Measurements from ENCODE around the gene TICAM1. TPM values are rescaled to one million over a fixed set of nuclear protein-coding genes. Genes with fewer than 3 reads are reported as not detected.
"Not testable (repeated sequence)": the region's sequence is repeated elsewhere in the genome, so short reads cannot be mapped to it uniquely, and the experiment has no call there.

TICAM1 gene
- total RNA-seq, 1 experiment from 2014 or later: 7.0 TPM

DNA sequence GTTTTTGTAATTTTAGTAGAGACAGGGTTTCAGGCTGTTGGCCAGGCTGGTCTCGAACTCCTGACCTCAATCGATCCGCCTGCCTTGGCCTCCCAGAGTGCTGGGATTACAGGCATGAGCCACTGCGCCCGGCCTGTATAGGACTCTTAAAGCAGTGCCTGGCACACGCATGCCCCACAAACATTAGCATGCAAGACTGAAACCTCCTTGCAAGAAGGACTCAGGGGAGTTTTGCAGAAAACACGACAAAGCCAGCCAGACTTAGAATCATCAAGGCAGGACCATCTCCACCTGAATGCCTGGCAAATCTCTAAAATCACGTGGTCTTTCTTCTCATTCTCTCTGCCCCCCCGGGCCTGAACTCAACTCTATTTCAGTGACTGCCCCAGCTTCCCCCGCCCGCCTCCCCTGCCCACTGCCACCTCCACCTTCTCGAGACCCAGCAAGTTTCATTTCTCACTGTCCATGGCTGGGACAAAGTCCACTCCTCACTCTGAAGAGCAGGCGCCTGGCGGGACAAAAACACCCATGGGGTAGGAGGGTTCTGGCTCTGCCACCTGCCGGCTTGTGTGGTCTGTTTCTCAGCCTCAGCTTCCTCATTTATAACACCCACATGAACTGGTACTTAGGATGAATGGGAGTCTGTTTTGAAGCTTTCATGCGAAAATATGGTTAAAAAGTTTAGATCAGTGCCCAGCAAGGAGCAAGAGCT lies 2.4 kb downstream of the TICAM1 start:
- Histone ChIP-seq H3K4me3 (ENCODE audit: low read depth, low read length, poor library complexity, severe bottlenecking) (no peak overlapping the region), H3K9me3 (ENCODE audit: low read depth, low read length, poor library complexity, severe bottlenecking) (no peaks in the 10 kb centered on the region), H3K27ac (ENCODE audit: low read depth, low read length, poor library complexity, severe bottlenecking) (no peak overlapping the region), H3K27me3 (replicated peaks; ENCODE audit: insufficient read depth, low read depth, low read length, poor library complexity) (no peaks in the 10 kb centered on the region), H3K4me1 (ENCODE audit: insufficient read depth, low read length, poor library complexity, severe bottlenecking) (no peaks in the 10 kb centered on the region), H3K36me3 (ENCODE audit: insufficient read depth, low read length, poor library complexity, severe bottlenecking) (no peaks in the 10 kb centered on the region)
- POLR2A ChIA-PET (ENCODE audit: low non-redundant PET): no interaction called here
- BruUV-seq (replicated peaks): no TSS peak
- no peak for DNase-seq (ENCODE audit: low spot score)
- no peak for TF ChIP-seq EZH2 (IDR thresholded peaks at IDR 0.05; ENCODE audit: borderline replicate concordance, low read depth, low read length, poor library complexity, severe bottlenecking)
- TF ChIP-seq, protein P1, sequence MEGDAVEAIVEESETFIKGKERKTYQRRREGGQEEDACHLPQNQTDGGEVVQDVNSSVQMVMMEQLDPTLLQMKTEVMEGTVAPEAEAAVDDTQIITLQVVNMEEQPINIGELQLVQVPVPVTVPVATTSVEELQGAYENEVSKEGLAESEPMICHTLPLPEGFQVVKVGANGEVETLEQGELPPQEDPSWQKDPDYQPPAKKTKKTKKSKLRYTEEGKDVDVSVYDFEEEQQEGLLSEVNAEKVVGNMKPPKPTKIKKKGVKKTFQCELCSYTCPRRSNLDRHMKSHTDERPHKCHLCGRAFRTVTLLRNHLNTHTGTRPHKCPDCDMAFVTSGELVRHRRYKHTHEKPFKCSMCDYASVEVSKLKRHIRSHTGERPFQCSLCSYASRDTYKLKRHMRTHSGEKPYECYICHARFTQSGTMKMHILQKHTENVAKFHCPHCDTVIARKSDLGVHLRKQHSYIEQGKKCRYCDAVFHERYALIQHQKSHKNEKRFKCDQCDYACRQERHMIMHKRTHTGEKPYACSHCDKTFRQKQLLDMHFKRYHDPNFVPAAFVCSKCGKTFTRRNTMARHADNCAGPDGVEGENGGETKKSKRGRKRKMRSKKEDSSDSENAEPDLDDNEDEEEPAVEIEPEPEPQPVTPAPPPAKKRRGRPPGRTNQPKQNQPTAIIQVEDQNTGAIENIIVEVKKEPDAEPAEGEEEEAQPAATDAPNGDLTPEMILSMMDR (conservative IDR thresholded peaks at IDR 0.05; ENCODE audit: low read depth, low read length): no peak
- CTCF ChIA-PET: no interaction called here
- intact Hi-C loops (cut with micrococcal nuclease; ENCODE audit: unreplicated experiment): no loop called here

DNA sequence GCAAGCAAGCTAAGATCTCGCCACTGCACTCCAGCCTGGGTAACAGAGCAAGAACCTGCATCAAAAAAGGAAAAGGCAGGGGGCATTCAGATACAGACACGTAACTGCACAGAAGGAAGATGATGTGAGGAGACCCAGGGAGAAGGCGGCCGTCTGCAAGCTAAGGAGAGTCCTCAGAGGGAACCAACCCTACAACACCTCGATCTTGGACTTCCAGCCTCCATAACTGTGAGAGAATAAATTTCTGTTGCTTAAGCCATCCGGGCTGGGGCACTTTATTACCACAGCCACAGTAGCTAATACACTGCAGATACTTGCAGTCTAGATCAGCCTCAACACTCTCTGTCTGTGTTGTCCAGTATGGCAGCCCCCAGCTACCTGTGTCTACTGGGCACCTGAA lies 7.9 kb downstream of the TICAM1 start:
- no peak for DNase-seq (ENCODE audit: low spot score)
- H3K27ac ChIP-seq (ENCODE audit: low read depth, low read length, poor library complexity, severe bottlenecking): no peak overlapping the region
- H3K4me1 ChIP-seq (ENCODE audit: insufficient read depth, low read length, poor library complexity, severe bottlenecking): no peaks in the 10 kb centered on the region
- H3K27me3 ChIP-seq (replicated peaks; ENCODE audit: insufficient read depth, low read depth, low read length, poor library complexity): no peaks in the 10 kb centered on the region
- no peaks in the 10 kb centered on the region for H3K36me3 ChIP-seq (ENCODE audit: insufficient read depth, low read length, poor library complexity, severe bottlenecking)
- H3K9me3 ChIP-seq (ENCODE audit: low read depth, low read length, poor library complexity, severe bottlenecking): no peaks in the 10 kb centered on the region
- intact Hi-C loops (cut with micrococcal nuclease; ENCODE audit: unreplicated experiment): no loop called here
- ChIA-PET CTCF (interaction anchor here (0.6 to 1.3 kb wide), 2 partner anchors 28 kb away, joined by 4 to 5 read pairs; no protein-coding TSS in a partner anchor), POLR2A (ENCODE audit: low non-redundant PET) (no interaction called here)
- no peak overlapping the region for H3K4me3 ChIP-seq (ENCODE audit: low read depth, low read length, poor library complexity, severe bottlenecking)
- BruUV-seq (replicated peaks): no TSS peak
- TF ChIP-seq EZH2 (IDR thresholded peaks at IDR 0.05; ENCODE audit: borderline replicate concordance, low read depth, low read length, poor library complexity, severe bottlenecking): no peak
- TF ChIP-seq, protein P1 (conservative IDR thresholded peaks at IDR 0.05; ENCODE audit: low read depth, low read length): no peak

DNA sequence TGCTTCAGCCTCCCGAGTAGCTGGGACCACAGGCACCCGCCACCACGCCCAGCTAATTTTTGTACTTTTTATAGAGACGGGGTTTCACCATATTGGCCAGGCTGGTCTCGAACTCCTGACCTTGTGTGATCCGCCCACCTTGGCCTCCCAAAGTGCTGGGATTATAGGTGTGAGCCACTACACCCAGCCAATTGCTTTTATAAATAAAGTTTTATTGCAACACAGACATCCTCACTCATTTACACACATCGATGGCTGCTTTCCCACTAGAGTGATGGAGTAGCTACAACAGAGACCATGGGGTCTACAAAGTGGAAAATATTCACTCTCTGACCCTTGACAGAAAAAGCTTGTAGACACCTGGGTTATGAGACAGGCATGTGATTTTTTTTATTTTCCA lies 9.2 kb downstream of the TICAM1 start:
- H3K27ac ChIP-seq (ENCODE audit: low read depth, low read length, poor library complexity, severe bottlenecking); POLR2A ChIA-PET (ENCODE audit: low non-redundant PET); BruUV-seq (replicated peaks); intact Hi-C loops (cut with micrococcal nuclease; ENCODE audit: unreplicated experiment); H3K9me3 ChIP-seq (ENCODE audit: low read depth, low read length, poor library complexity, severe bottlenecking); H3K27me3 ChIP-seq (replicated peaks; ENCODE audit: insufficient read depth, low read depth, low read length, poor library complexity); H3K4me1 ChIP-seq (ENCODE audit: insufficient read depth, low read length, poor library complexity, severe bottlenecking); DNase-seq (ENCODE audit: low spot score); H3K36me3 ChIP-seq (ENCODE audit: insufficient read depth, low read length, poor library complexity, severe bottlenecking); H3K4me3 ChIP-seq (ENCODE audit: low read depth, low read length, poor library complexity, severe bottlenecking): not testable (repeated sequence)
- CTCF ChIA-PET: interaction anchor here (1.3 kb wide), 1 partner anchor 29 kb away, joined by 5 read pairs; no protein-coding TSS in a partner anchor

DNA sequence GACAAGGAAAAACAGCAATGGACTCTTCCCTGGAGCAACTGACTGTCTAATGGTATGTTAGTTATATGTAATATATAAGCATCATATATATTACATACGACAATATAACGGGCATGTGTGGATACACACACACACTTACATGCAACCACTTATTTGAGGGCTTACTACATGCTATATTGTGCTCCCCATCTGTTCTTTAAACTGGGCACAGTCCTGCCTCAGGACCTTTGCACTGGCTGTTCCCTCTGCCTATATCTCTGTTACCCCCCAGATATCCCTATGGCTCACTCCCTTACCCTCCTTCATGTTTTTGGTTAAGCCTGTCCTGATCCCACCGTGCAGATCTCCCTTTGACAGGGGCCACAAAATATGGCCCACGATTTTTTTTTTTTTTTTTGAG lies 10.2 kb downstream of the TICAM1 start:
- CTCF ChIA-PET: no interaction called here
- intact Hi-C loops (cut with micrococcal nuclease; ENCODE audit: unreplicated experiment): no loop called here

More for the DNA sequence above, 10.2 kb downstream of the TICAM1 start:
- Histone ChIP-seq H3K4me3 (ENCODE audit: low read depth, low read length, poor library complexity, severe bottlenecking) (no peak overlapping the region), H3K4me1 (ENCODE audit: insufficient read depth, low read length, poor library complexity, severe bottlenecking) (no peaks in the 10 kb centered on the region), H3K27ac (ENCODE audit: low read depth, low read length, poor library complexity, severe bottlenecking) (no peak overlapping the region), H3K27me3 (replicated peaks; ENCODE audit: insufficient read depth, low read depth, low read length, poor library complexity) (no peaks in the 10 kb centered on the region), H3K36me3 (ENCODE audit: insufficient read depth, low read length, poor library complexity, severe bottlenecking) (peaks cover 6% of the 10 kb centered on the region), H3K9me3 (ENCODE audit: low read depth, low read length, poor library complexity, severe bottlenecking) (no peaks in the 10 kb centered on the region)
- no TSS peak for BruUV-seq (replicated peaks)
- DNase-seq (ENCODE audit: low spot score): no peak
- TF ChIP-seq, protein P1 (conservative IDR thresholded peaks at IDR 0.05; ENCODE audit: low read depth, low read length): no peak
- no peak for TF ChIP-seq EZH2 (IDR thresholded peaks at IDR 0.05; ENCODE audit: borderline replicate concordance, low read depth, low read length, poor library complexity, severe bottlenecking)
- POLR2A ChIA-PET (ENCODE audit: low non-redundant PET): no interaction called here
